ENCODE results near the gene DHX8.
"Not testable (repeated sequence)": the region's sequence is repeated elsewhere in the genome, so short reads cannot be mapped to it uniquely, and the experiment has no call there.

- TF ChIP-seq CTCF (IDR thresholded peaks at IDR 0.05; ENCODE audit: low read depth, low read length, poor library complexity, severe bottlenecking); EZH2phosphoT487 (IDR thresholded peaks at IDR 0.05; ENCODE audit: borderline replicate concordance, low read length): not testable (repeated sequence)
Measured at GRCh38 chr17:43509440-43509839, 25.7 kb downstream of the DHX8 start.
